A549 treated with Mapracorat at 1 μM for 4 hours (cell line): Measurements from ENCODE around the gene SCAF4. TPM values are rescaled to one million over a fixed set of nuclear protein-coding genes. Genes with fewer than 3 reads are reported as not detected.

Source experiments
- total RNA-seq: library from RNA; stranded (reverse); fragments of 200-300 nt; extraction: Qiagen RNA extraction; gene quantifications from 5 replicates; pipeline ENCODE4 v1.2.3, GENCODE V29; 2022

Gene SCAF4, protein sequence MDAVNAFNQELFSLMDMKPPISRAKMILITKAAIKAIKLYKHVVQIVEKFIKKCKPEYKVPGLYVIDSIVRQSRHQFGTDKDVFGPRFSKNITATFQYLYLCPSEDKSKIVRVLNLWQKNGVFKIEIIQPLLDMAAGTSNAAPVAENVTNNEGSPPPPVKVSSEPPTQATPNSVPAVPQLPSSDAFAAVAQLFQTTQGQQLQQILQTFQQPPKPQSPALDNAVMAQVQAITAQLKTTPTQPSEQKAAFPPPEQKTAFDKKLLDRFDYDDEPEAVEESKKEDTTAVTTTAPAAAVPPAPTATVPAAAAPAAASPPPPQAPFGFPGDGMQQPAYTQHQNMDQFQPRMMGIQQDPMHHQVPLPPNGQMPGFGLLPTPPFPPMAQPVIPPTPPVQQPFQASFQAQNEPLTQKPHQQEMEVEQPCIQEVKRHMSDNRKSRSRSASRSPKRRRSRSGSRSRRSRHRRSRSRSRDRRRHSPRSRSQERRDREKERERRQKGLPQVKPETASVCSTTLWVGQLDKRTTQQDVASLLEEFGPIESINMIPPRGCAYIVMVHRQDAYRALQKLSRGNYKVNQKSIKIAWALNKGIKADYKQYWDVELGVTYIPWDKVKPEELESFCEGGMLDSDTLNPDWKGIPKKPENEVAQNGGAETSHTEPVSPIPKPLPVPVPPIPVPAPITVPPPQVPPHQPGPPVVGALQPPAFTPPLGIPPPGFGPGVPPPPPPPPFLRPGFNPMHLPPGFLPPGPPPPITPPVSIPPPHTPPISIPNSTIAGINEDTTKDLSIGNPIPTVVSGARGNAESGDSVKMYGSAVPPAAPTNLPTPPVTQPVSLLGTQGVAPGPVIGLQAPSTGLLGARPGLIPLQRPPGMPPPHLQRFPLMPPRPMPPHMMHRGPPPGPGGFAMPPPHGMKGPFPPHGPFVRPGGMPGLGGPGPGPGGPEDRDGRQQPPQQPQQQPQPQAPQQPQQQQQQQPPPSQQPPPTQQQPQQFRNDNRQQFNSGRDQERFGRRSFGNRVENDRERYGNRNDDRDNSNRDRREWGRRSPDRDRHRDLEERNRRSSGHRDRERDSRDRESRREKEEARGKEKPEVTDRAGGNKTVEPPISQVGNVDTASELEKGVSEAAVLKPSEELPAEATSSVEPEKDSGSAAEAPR
- total RNA-seq = 16.4 to 21.1 TPM (median 18.7 TPM) in 5 replicates

GRCh38 chr21:31731857-31732596 is at the start of gene SCAF4:
Gene SCAF4 (minus strand): TSS chr21:31732118. CDS start chr21:31731692, 426 bp downstream.

GRCh38 chr21:31659536-31660258 is 72.2 kb downstream of the SCAF4 start, which contains the start of gene SOD1:
Gene SOD1 (plus strand): TSS chr21:31659693. CDS start chr21:31659770, 77 bp downstream.

Other genes starting within 250 kb of the SCAF4 start
- 361 to 448 TPM (median 381 TPM) in 5 replicates for gene SOD1, start 72.4 kb downstream of the SCAF4 start, total RNA-seq
- 1.3 to 1.5 TPM (median 1.4 TPM) in 5 replicates for gene HUNK, start 140.9 kb upstream of the SCAF4 start, total RNA-seq